A549 (cell line): ENCODE data around the gene IARS1. TPM values are rescaled to one million over a fixed set of nuclear protein-coding genes. Genes with fewer than 3 reads are reported as not detected.

Experiments
- ATAC-seq, 2 experiments: fragments of 200-7000 bp in 1 of 2; fragments of >200 bp in 1 of 2; cut with Nextera tagmentation in 1 of 2; cut with Tn5 transposase in 1 of 2; 3 replicates each; pipeline versions ENCODE4 v1.8.0 to v1.9.1; 2018 to 2020; ENCODE audit warnings: mild to moderate bottlenecking in 1 of 2, moderate library complexity in 1 of 2
- CTCF ChIA-PET: fragments of 300-600 bp; sonication (Branson Sonifier 250); formaldehyde crosslinking; extraction: SDS; loops from one replicate; lab custom pipeline; 2021; ENCODE audit warnings: antibody characterized with exemption, inconsistent platforms; lab: Yijun Ruan, JAX
- POLR2A ChIA-PET: fragments of 350-600 bp; formaldehyde crosslinking; extraction: SDS; loops from one replicate; lab custom pipeline; 2021; ENCODE audit warnings: antibody characterized with exemption, inconsistent platforms; lab: Yijun Ruan, JAX
- DNase-seq, 2 experiments: peaks; one replicate each; pipeline versions ENCODE4 v3.0.0 to v3.0.0-alpha.2; 2011 to 2016; ENCODE audit warnings: low read depth in 1 of 2, low spot score in 1 of 2
- FAIRE-seq: peaks from 2 replicates; lab custom pipeline; 2011; peaks lifted over from hg19 to GRCh38; lab: Jason Lieb, UNC
- H3K27ac ChIP-seq, 2 experiments: fragments of >200 bp; sonication (Bioruptor Twin); formaldehyde crosslinking; 3 replicates each; pipeline ENCODE4 v1.5.1; 2016 to 2017
- H3K4me1 ChIP-seq: fragments of >200 bp; sonication (Bioruptor Twin); formaldehyde crosslinking; 3 replicates; pipeline ENCODE4 v1.6.1; 2016
- H3K4me2 ChIP-seq: fragments of >200 bp; sonication (Bioruptor Twin); formaldehyde crosslinking; 3 replicates; pipeline ENCODE4 v1.6.1; 2016
- H3K4me3 ChIP-seq: fragments of >200 bp; sonication (Bioruptor Twin); formaldehyde crosslinking; 3 replicates; pipeline ENCODE4 v1.5.1; 2016
- H3K9me3 ChIP-seq: fragments of >200 bp; sonication (Bioruptor Twin); formaldehyde crosslinking; 3 replicates; pipeline ENCODE4 v1.6.1; 2016
- BHLHE40 ChIP-seq: IDR thresholded peaks from 2 replicates; pipeline ENCODE4 v1.6.1; 2012; ENCODE audit warnings: low read depth, low read length, inconsistent platforms
- CBX2 ChIP-seq: fragments of 200-600 bp; sonication (generic); IDR thresholded peaks from 2 replicates; pipeline ENCODE4 v1.6.1; 2016; ENCODE audit warnings: low read depth, mild to moderate bottlenecking, borderline replicate concordance
- CHD2 ChIP-seq: fragments of 150-350 bp; IDR thresholded peaks from 2 replicates; pipeline ENCODE4 v1.6.1; 2014; ENCODE audit warnings: low read length; ENCODE audit not compliant: partially characterized antibody
- EHF ChIP-seq: fragments of 250-450 bp; sonication (Bioruptor Pico); IDR thresholded peaks from 2 replicates; pipeline ENCODE4 v1.5.0; 2020; ENCODE audit warnings: mild to moderate bottlenecking
- EHMT2 ChIP-seq: fragments of 200-600 bp; sonication (generic); IDR thresholded peaks from 2 replicates; pipeline ENCODE4 v1.6.1; 2016; ENCODE audit warnings: antibody characterized with exemption, low read depth, mild to moderate bottlenecking, moderate library complexity
- ELK1 ChIP-seq: fragments of 150-350 bp; IDR thresholded peaks from 2 replicates; pipeline ENCODE4 v1.6.1; 2014; ENCODE audit warnings: low read depth, mild to moderate bottlenecking, low read length
- FOSL2 ChIP-seq, 2 experiments: fragments of 450-650 bp in 1 of 2; fragments of >200 bp in 1 of 2; sonication (Bioruptor Twin) in 1 of 2; formaldehyde crosslinking; IDR thresholded peaks; 2 replicates each; pipeline versions ENCODE4 v1.5.0 to v1.6.1; 2016 to 2020; ENCODE audit warnings: mild to moderate bottlenecking in 1 of 2, moderate library complexity in 1 of 2
- HEYL ChIP-seq: fragments of 250-450 bp; sonication (Bioruptor Pico); IDR thresholded peaks from 2 replicates; pipeline ENCODE4 v1.8.0; 2021; ENCODE audit warnings: mild to moderate bottlenecking, moderate library complexity
- KDM5A ChIP-seq: fragments of 200-600 bp; sonication (generic); IDR thresholded peaks from 2 replicates; pipeline ENCODE4 v1.6.1; 2016; ENCODE audit warnings: antibody characterized with exemption, mild to moderate bottlenecking
- MAZ ChIP-seq: fragments of 150-350 bp; IDR thresholded peaks from 2 replicates; pipeline ENCODE4 v1.6.1; 2014; ENCODE audit warnings: antibody characterized with exemption, low read depth, low read length, borderline replicate concordance
- MYC ChIP-seq: IDR thresholded peaks from 2 replicates; pipeline ENCODE4 v1.6.1; 2012; ENCODE audit warnings: mild to moderate bottlenecking, inconsistent platforms, low read length, improper control_type of control experiment, borderline replicate concordance
- RAD21 ChIP-seq, 2 experiments: fragments of >200 bp in 1 of 2; sonication (Bioruptor Twin) in 1 of 2; formaldehyde crosslinking in 1 of 2; IDR thresholded peaks in 1 of 2; conservative IDR thresholded peaks in 1 of 2; 2 replicates in 1 of 2; 3 replicates in 1 of 2; pipeline ENCODE4 v1.6.1; 2012 to 2018; ENCODE audit warnings: inconsistent platforms in 1 of 2
- RCOR1 ChIP-seq: fragments of 150-350 bp; IDR thresholded peaks from 2 replicates; pipeline ENCODE4 v1.6.1; 2014; ENCODE audit warnings: antibody characterized with exemption, low read length, low read depth
- REST ChIP-seq: fragments of 200-600 bp; sonication (generic); IDR thresholded peaks from 2 replicates; pipeline ENCODE4 v1.6.1; 2016; ENCODE audit warnings: antibody characterized with exemption, mild to moderate bottlenecking, moderate library complexity
- RFX5 ChIP-seq: fragments of 450-650 bp; IDR thresholded peaks from 2 replicates; pipeline ENCODE4 v1.7.1; 2014; ENCODE audit warnings: antibody characterized with exemption, mild to moderate bottlenecking, moderate library complexity
- RNF2 ChIP-seq: fragments of 200-600 bp; sonication (generic); IDR thresholded peaks from 2 replicates; pipeline ENCODE4 v1.6.1; 2016; ENCODE audit warnings: low read depth, mild to moderate bottlenecking, antibody characterized with exemption, moderate library complexity, borderline replicate concordance
- SMC3 ChIP-seq: fragments of >200 bp; sonication (Bioruptor Twin); formaldehyde crosslinking; IDR thresholded peaks from 3 replicates; pipeline ENCODE4 v1.6.1; 2018; ENCODE audit warnings: inconsistent platforms
- SREBF2 ChIP-seq: fragments of 450-650 bp; IDR thresholded peaks from 2 replicates; pipeline ENCODE4 v1.6.1; 2014; ENCODE audit warnings: mild to moderate bottlenecking, moderate library complexity
- WGBS: methylation state at CpG from one replicate; pipeline ENCODE4 v1.1.6; 2017; ENCODE audit errors: missing lambda C conversion rate; 5-methylcytosine and 5-hydroxymethylcytosine counted together
- polyA plus RNA-seq, 4 experiments: library from polyadenylated mRNA; depleted of rRNA in 3 of 4; stranded (reverse); fragments of >200 nt; fragmentation: RNase III in 1 of 4; extraction: RNeasy Plus Mini Kit Qiagen cat#74134 plus additional on column Dnase treatment in 1 of 4; gene quantifications; 2 replicates in 3 of 4; 3 replicates in 1 of 4; pipeline ENCODE4 v1.2.3, GENCODE V29; 2011 to 2017
- TF ChIP-seq, protein P1 (sequence below): fragments of 450-650 bp; IDR thresholded peaks from 2 replicates; pipeline ENCODE4 v1.6.1; 2014; ENCODE audit warnings: antibody characterized with exemption

IARS1 gene
- polyA plus RNA-seq, 2 of the 4 experiments (the other 2 are of a cell fraction): 121 to 244 TPM

DNA sequence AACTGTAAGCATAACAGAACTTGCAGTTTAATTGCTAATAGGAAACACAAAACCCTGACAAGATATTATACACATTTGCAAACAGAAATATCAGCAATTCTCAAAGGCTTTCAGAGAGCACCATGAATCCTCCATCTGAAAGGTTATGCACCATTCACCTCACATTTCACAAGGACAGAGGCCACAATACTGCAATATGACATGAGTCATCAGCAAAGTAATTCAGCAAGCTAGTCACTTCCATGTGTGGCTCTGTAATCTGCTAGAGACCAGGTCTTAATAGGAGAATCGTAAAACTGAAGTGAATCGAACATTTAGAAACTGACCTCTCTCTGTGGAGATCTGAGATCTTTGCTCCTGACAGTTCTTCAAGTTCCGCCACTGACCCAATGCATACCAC, 28.3 kb downstream of the IARS1 start:
- CTCF ChIA-PET: interaction anchor here (1.5 to 3.5 kb wide), 2 partner anchors 13 to 126 kb away, joined by 4 to 33 read pairs; no protein-coding TSS in a partner anchor
- Histone ChIP-seq H3K9me3 (no peaks in the 10 kb centered on the region), H3K27ac (no peak overlapping the region), H3K4me2 (no peak overlapping the region), H3K4me1 (no peaks in the 10 kb centered on the region), H3K4me3 (no peak overlapping the region)
- FAIRE-seq (no peak), DNase-seq (no peak), ATAC-seq (peak in 1 of 2 experiments; percentile 62; a peak in 1 of 6 replicates)
- 76% methylated on average over 3 of the region's 3 CpGs for WGBS
- POLR2A ChIA-PET: no interaction called here
- TF ChIP-seq SMC3 (no peak), KDM5A (no peak), CBX2 (no peak), REST (no peak), RFX5 (no peak), FOSL2 (IDR thresholded peaks at IDR 0.05) (no peak), FOSL2 (CRISPR knock-in tag; IDR thresholded peaks at IDR 0.05) (peak; percentile 42; the same call in 1 of the 2 replicates)

- Histone ChIP-seq H3K4me3 (no peak overlapping the region), H3K4me1 (no peaks in the 10 kb centered on the region), H3K27ac (no peak overlapping the region), H3K9me3 (no peaks in the 10 kb centered on the region), H3K4me2 (no peak overlapping the region)
- DNase-seq: no peak
- FAIRE-seq: no peak
- CTCF ChIA-PET: interaction anchor here (1.0 to 2.3 kb wide), 5 partner anchors 17 to 373 kb away, joined by 3 to 16 read pairs (median 4); no protein-coding TSS in a partner anchor
- ATAC-seq: no peak
- 20% methylated on average over 1 of the region's 1 CpG for WGBS
- POLR2A ChIA-PET: interaction anchor here (1.5 kb wide), 1 partner anchor 12 kb away, joined by 3 read pairs; no protein-coding TSS in a partner anchor
- TF ChIP-seq, protein P1, sequence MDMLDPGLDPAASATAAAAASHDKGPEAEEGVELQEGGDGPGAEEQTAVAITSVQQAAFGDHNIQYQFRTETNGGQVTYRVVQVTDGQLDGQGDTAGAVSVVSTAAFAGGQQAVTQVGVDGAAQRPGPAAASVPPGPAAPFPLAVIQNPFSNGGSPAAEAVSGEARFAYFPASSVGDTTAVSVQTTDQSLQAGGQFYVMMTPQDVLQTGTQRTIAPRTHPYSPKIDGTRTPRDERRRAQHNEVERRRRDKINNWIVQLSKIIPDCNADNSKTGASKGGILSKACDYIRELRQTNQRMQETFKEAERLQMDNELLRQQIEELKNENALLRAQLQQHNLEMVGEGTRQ: no peak
- TF ChIP-seq BHLHE40: no peak
- TF ChIP-seq MAZ: no peak
- TF ChIP-seq RCOR1: no peak
- TF ChIP-seq ELK1: no peak
These were observed 30.4 kb downstream of the IARS1 start for GRCh38 chr9:92263131-92263530.

DNA sequence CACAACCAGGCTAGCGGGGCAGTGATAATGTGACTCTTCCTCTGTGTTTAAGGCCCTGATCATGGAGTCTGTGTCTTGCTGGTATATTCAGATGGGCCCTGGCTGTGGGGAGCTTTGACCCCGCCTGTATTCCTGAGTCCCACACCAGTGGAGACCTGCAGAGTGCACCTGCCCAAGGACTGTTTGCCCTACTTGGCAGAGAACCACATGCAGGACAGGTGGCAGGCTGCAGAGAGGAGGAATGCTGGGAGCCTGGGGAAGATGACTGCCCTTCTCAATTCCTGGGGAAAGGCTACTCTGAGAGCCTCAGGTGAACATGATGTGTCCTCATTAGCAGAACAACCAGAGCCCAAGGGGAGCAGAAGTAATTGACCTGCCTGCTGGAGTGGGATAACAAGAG, 36.2 kb downstream of the IARS1 start:
- POLR2A ChIA-PET: no interaction called here

More for the DNA sequence above, 36.2 kb downstream of the IARS1 start:
- Histone ChIP-seq H3K4me3 (no peak overlapping the region), H3K9me3 (no peaks in the 10 kb centered on the region), H3K4me1 (no peaks in the 10 kb centered on the region), H3K4me2 (no peak overlapping the region), H3K27ac (no peak overlapping the region)
- FAIRE-seq (no peak), ATAC-seq (no peak), DNase-seq (no peak)
- TF ChIP-seq RAD21 (conservative IDR thresholded peaks at IDR 0.05 in 1 of 2, IDR thresholded peaks at IDR 0.05 in 1 of 2) (no peak), EHMT2 (no peak), HEYL (CRISPR knock-in tag) (no peak), SREBF2 (no peak), EHF (CRISPR knock-in tag) (no peak), MYC (no peak), RNF2 (no peak), CHD2 (no peak)
- 100% methylated on average over 2 of the region's 2 CpGs for WGBS
- CTCF ChIA-PET: interaction anchor here (0.8 to 1.6 kb wide), 4 partner anchors 10 to 120 kb away, joined by 3 to 5 read pairs (median 4); no protein-coding TSS in a partner anchor
